Neural progenitor cell (in vitro differentiated cells): ENCODE results near the gene IFNG-AS1.

Experiments
- CTCF ChIP-seq: fragments of 200-600 bp; sonication (generic); IDR thresholded peaks from 2 replicates; pipeline ENCODE4 v1.5.1; 2017; ENCODE audit warnings: antibody characterized with exemption, mild to moderate bottlenecking
- EZH2 ChIP-seq: fragments of 200-600 bp; sonication (generic); IDR thresholded peaks from 2 replicates; pipeline ENCODE4 v1.6.1; 2017; ENCODE audit warnings: antibody characterized with exemption, mild to moderate bottlenecking, moderate library complexity
- EZH2phosphoT487 ChIP-seq: fragments of 200-600 bp; sonication (generic); IDR thresholded peaks from 2 replicates; pipeline ENCODE4 v1.6.1; 2017; ENCODE audit warnings: antibody characterized with exemption

- TF ChIP-seq CTCF: no peak
- TF ChIP-seq EZH2phosphoT487: no peak
- TF ChIP-seq EZH2: no peak
These were observed 24.8 kb upstream of the IFNG-AS1 start for GRCh38 chr12:67964456-67964855.
